HG02763 (cell line): ENCODE measurements around the gene LBHD2.
"Not testable (repeated sequence)": the region's sequence is repeated elsewhere in the genome, so short reads cannot be mapped to it uniquely, and the experiment has no call there.

Experiments used
- ATAC-seq: cut with Tn5 transposase; IDR thresholded peaks from one replicate; pipeline ENCODE4 v1.9.1; 2021; ENCODE audit warnings: mild to moderate bottlenecking, moderate library complexity; ENCODE audit not compliant: unreplicated experiment

Gene LBHD2

GRCh38 chr14:103118018-103118662 is 34.1 kb downstream of the LBHD2 start:
- no peak for ATAC-seq

- ATAC-seq, result no peak
Measured at GRCh38 chr14:103118663-103119404, 34.8 kb downstream of the LBHD2 start.

- ATAC-seq, result not testable (repeated sequence)
Measured at GRCh38 chr14:103119527-103119926, 35.5 kb downstream of the LBHD2 start.

- ATAC-seq, result no peak
Measured at GRCh38 chr14:103121121-103121845, 37.3 kb downstream of the LBHD2 start.

GRCh38 chr14:103121846-103122584 is 38.0 kb downstream of the LBHD2 start:
- ATAC-seq, result no peak

GRCh38 chr14:103122585-103122946 is 38.6 kb downstream of the LBHD2 start:
- no peak for ATAC-seq

GRCh38 chr14:103122947-103123633 is 39.1 kb downstream of the LBHD2 start, which contains the start of gene TNFAIP2:
Gene TNFAIP2 (plus strand): TSS chr14:103123461. CDS start chr14:103126458, 2,997 bp downstream.
- no peak for ATAC-seq

GRCh38 chr14:103123634-103124500 is 39.9 kb downstream of the LBHD2 start:
- no peak for ATAC-seq

GRCh38 chr14:103124501-103125001 is 40.5 kb downstream of the LBHD2 start:
- no peak for ATAC-seq

- ATAC-seq, result no peak
Measured at GRCh38 chr14:103125098-103126070, 41.4 kb downstream of the LBHD2 start.

GRCh38 chr14:103126088-103126872 is 42.3 kb downstream of the LBHD2 start:
- ATAC-seq, result no peak

- ATAC-seq, result no peak
Measured at GRCh38 chr14:103126873-103127304, 42.9 kb downstream of the LBHD2 start.

GRCh38 chr14:103127356-103127755 is 43.3 kb downstream of the LBHD2 start:
- no peak for ATAC-seq

- no peak for ATAC-seq
Measured at GRCh38 chr14:103127861-103128598, 44.0 kb downstream of the LBHD2 start.

- no peak for ATAC-seq
Measured at GRCh38 chr14:103128631-103129300, 44.8 kb downstream of the LBHD2 start.
